Upper lobe of left lung (tissue), 6 donors: Measurements from ENCODE around the gene PGGT1B. TPM values are rescaled to one million over a fixed set of nuclear protein-coding genes. Genes with fewer than 3 reads are reported as not detected.

Source experiments
- ATAC-seq, 2 donors: fragments of 200-7000 bp; cut with Tn5 transposase; one replicate each; pipeline ENCODE4 v1.9.1; 2022; ENCODE audit warnings: mild to moderate bottlenecking in 2 of 2, moderate library complexity in 2 of 2; ENCODE audit not compliant: low FRiP score in 2 of 2
- DNase-seq, 2 donors: peaks; one replicate each; pipeline ENCODE4 v3.0.0-alpha.2; 2019 to 2020
- H3K27ac ChIP-seq, 4 donors: fragments of 200-600 bp; sonication (generic); one replicate each; pipeline ENCODE4 v1.5.1; 2016 to 2019
- H3K27me3 ChIP-seq, 4 donors: fragments of 200-600 bp; sonication (generic); one replicate each; pipeline ENCODE4 v1.5.1; 2017 to 2019
- H3K36me3 ChIP-seq, 4 donors: fragments of 200-600 bp; sonication (generic); one replicate each; pipeline ENCODE4 v1.5.1; 2016 to 2019
- H3K4me1 ChIP-seq, 4 donors: fragments of 200-600 bp; sonication (generic); one replicate each; pipeline ENCODE4 v1.5.1; 2018 to 2019
- H3K4me3 ChIP-seq, 4 donors: fragments of 200-600 bp; sonication (generic); one replicate each; pipeline ENCODE4 v1.5.1; 2017 to 2019; ENCODE audit warnings: mild to moderate bottlenecking in 2 of 4, moderate library complexity in 1 of 4
- H3K9me3 ChIP-seq, 4 donors: fragments of 200-600 bp; sonication (generic); one replicate each; pipeline ENCODE4 v1.5.1; 2018 to 2019
- EP300 ChIP-seq, 4 donors: sonication (generic); formaldehyde crosslinking; IDR thresholded peaks; one replicate each; pipeline ENCODE4 v1.5.1; 2017; ENCODE audit warnings: antibody characterized with exemption in 4 of 4, control low read depth in 2 of 4
- POLR2A ChIP-seq, 4 donors: fragments of 450-650 bp; IDR thresholded peaks; one replicate each; pipeline ENCODE4 v1.5.1; 2016 to 2017; ENCODE audit warnings: antibody characterized with exemption in 4 of 4, mild to moderate bottlenecking in 2 of 4
- POLR2AphosphoS5 ChIP-seq, 2 donors: sonication (generic); formaldehyde crosslinking; IDR thresholded peaks; one replicate each; pipeline ENCODE4 v1.5.1; 2017; ENCODE audit warnings: antibody characterized with exemption in 2 of 2
- WGBS, 2 donors: methylation state at CpG; one replicate each; pipeline ENCODE4 v1.1.5; 2017 to 2018; 5-methylcytosine and 5-hydroxymethylcytosine counted together
- total RNA-seq, 6 donors: library from RNA; depleted of rRNA in 4 of 6; stranded (reverse); fragments of >200 nt in 4 of 6; gene quantifications; one replicate each; pipeline versions ENCODE4 v1.1.0 to v1.2.1, GENCODE V29; 2016 to 2021
- TF ChIP-seq, protein P1 (sequence below), 6 experiments: fragments of 450-650 bp in 4 of 6; fragments of 200-600 bp in 2 of 6; sonication (generic) in 2 of 6; IDR thresholded peaks; one replicate each; pipeline ENCODE4 v1.5.1; 2016 to 2019; ENCODE audit warnings: antibody characterized with exemption in 6 of 6
- donor health status: DM: no; HTN: no; CAD: no; lungs with moderate emphysema.
- donor health status: DM: no; HTN: yes; CAD: no; lungs with severe emphysema.

PGGT1B gene
- total RNA-seq, 6 donors from 2014 or later = 3.9 to 48.2 (median 22.5) TPM

GRCh38 chr5:115295777-115296123, 33.1 kb upstream of the PGGT1B start:
- no peaks in the 10 kb centered on the region for H3K27me3 ChIP-seq
- DNase-seq = no peak
- H3K4me1 ChIP-seq = peaks cover 0 to 9% (median 7%) of the 10 kb centered on the region in 4 donors
- 15 to 16% methylated on average over 11 of the region's 11 CpGs for WGBS, 2 donors
- H3K9me3 ChIP-seq = no peaks in the 10 kb centered on the region
- peak overlapping the region; percentile 74 to 94 (median 88) for H3K4me3 ChIP-seq
- no peak for ATAC-seq
- no peaks in the 10 kb centered on the region for H3K36me3 ChIP-seq
- TF ChIP-seq, protein P1, sequence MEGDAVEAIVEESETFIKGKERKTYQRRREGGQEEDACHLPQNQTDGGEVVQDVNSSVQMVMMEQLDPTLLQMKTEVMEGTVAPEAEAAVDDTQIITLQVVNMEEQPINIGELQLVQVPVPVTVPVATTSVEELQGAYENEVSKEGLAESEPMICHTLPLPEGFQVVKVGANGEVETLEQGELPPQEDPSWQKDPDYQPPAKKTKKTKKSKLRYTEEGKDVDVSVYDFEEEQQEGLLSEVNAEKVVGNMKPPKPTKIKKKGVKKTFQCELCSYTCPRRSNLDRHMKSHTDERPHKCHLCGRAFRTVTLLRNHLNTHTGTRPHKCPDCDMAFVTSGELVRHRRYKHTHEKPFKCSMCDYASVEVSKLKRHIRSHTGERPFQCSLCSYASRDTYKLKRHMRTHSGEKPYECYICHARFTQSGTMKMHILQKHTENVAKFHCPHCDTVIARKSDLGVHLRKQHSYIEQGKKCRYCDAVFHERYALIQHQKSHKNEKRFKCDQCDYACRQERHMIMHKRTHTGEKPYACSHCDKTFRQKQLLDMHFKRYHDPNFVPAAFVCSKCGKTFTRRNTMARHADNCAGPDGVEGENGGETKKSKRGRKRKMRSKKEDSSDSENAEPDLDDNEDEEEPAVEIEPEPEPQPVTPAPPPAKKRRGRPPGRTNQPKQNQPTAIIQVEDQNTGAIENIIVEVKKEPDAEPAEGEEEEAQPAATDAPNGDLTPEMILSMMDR (IDR thresholded peaks at IDR 0.05) = no peak
- TF ChIP-seq EP300 (IDR thresholded peaks at IDR 0.05) (no peak), POLR2A (IDR thresholded peaks at IDR 0.05) (no peak), POLR2AphosphoS5 (IDR thresholded peaks at IDR 0.05) (no peak)
- peak overlapping the region in 3 of 4 donors; percentile 69 to 84 (median 76) for H3K27ac ChIP-seq

DNA sequence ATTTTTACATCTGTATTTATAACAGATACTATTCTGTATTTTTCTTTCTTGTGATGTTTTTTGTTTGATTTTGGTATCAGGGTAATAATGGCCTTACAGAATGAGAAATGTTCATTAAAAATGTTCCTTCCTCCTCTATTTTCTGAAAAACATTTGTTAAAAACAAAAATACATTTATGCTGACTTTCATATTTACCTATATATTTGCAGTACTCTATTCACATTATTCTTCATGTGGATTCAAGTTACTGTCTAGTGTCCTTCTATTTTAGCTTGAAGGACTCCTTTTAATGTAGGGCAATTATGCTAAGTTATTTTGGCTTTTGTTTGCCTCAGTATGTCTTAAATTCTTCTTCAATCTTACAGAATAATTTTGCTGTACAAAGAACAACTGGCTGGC, 28.7 kb upstream of the PGGT1B start:
- Histone ChIP-seq H3K4me3 (no peak overlapping the region), H3K9me3 (no peaks in the 10 kb centered on the region), H3K27ac (no peak overlapping the region), H3K36me3 (no peaks in the 10 kb centered on the region), H3K4me1 (peaks cover 0 to 9% (median 7%) of the 10 kb centered on the region in 4 donors), H3K27me3 (no peaks in the 10 kb centered on the region)
- no peak for ATAC-seq
- no peak for DNase-seq
- no peak for TF ChIP-seq EP300 (IDR thresholded peaks at IDR 0.05)
- no peak for TF ChIP-seq POLR2AphosphoS5 (IDR thresholded peaks at IDR 0.05)
- TF ChIP-seq POLR2A (IDR thresholded peaks at IDR 0.05) = no peak
- TF ChIP-seq, protein P1 (IDR thresholded peaks at IDR 0.05) = no peak

DNA sequence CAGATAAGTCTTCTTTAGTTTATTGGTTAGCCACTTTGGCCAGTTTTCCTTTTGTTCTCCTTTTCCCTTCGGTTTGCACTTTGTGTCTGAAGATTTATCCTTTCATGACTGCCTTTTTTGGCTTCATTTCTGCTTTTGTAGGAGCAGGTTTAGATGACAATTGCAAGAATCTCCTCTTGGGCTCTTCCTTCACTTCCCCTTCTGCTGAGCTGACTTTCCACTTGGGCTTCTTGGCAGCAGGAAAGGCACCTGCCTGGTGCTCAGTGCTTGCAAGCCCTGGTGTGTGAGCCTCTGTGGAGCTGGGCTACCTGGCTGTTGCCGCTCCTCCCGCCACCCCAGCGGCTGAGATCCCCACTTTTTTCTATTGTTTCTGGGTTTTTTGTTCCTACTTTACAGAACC, 26.4 kb upstream of the PGGT1B start:
- no peaks in the 10 kb centered on the region for H3K9me3 ChIP-seq
- H3K4me1 ChIP-seq = no peaks in the 10 kb centered on the region
- ATAC-seq (peak in 1 of 2 donors; percentile 35), DNase-seq (peak in 1 of 2 donors; percentile 14)
- WGBS, 2 donors = 82 to 83% methylated on average over 4 of the region's 4 CpGs
- H3K4me3 ChIP-seq = no peak overlapping the region
- no peak overlapping the region for H3K27ac ChIP-seq
- no peaks in the 10 kb centered on the region for H3K27me3 ChIP-seq
- H3K36me3 ChIP-seq = no peaks in the 10 kb centered on the region
- TF ChIP-seq POLR2AphosphoS5 (IDR thresholded peaks at IDR 0.05) = no peak
- no peak for TF ChIP-seq EP300 (IDR thresholded peaks at IDR 0.05)
- TF ChIP-seq, protein P1 (IDR thresholded peaks at IDR 0.05) = no peak
- TF ChIP-seq POLR2A (IDR thresholded peaks at IDR 0.05) = no peak

DNA sequence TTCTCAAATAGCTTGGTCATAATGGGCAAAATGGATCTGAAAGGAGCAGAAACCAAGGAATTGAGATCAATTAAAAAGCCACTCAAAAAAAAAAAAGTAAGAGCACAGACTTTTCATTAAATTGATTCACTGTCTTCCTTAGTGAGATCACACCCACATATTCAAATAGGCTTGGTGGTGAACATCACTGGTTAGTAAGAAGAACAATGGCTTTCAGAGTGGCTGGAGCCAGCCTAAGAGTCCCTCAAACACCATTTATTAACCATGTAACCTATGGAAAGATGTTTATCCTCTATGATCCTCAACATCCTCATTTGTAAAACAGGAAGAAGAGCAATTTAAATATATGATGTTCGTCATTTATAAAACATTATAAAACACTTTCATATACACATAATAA, 21.3 kb upstream of the PGGT1B start:
- WGBS, 2 donors = 83 to 84% methylated on average over 1 of the region's 1 CpG
- Histone ChIP-seq H3K36me3 (no peaks in the 10 kb centered on the region), H3K4me3 (no peak overlapping the region), H3K9me3 (no peaks in the 10 kb centered on the region), H3K4me1 (no peaks in the 10 kb centered on the region), H3K27me3 (no peaks in the 10 kb centered on the region), H3K27ac (no peak overlapping the region)
- no peak for DNase-seq
- TF ChIP-seq EP300 (IDR thresholded peaks at IDR 0.05) = no peak
- no peak for ATAC-seq

GRCh38 chr5:115282131-115282530, 19.5 kb upstream of the PGGT1B start:
- WGBS, 2 donors = 41 to 82% methylated on average over 1 of the region's 1 CpG
- Histone ChIP-seq H3K9me3 (no peaks in the 10 kb centered on the region), H3K4me3 (no peak overlapping the region), H3K4me1 (no peaks in the 10 kb centered on the region), H3K27me3 (no peaks in the 10 kb centered on the region), H3K27ac (no peak overlapping the region), H3K36me3 (no peaks in the 10 kb centered on the region)
- ATAC-seq (no peak), DNase-seq (no peak)
- no peak for TF ChIP-seq POLR2AphosphoS5 (IDR thresholded peaks at IDR 0.05)
- no peak for TF ChIP-seq POLR2A (IDR thresholded peaks at IDR 0.05)
- TF ChIP-seq, protein P1 (IDR thresholded peaks at IDR 0.05) = no peak
- TF ChIP-seq EP300 (IDR thresholded peaks at IDR 0.05) = no peak
